SK-N-SH (cell line): ENCODE measurements around the gene KCNN1. TPM values are rescaled to one million over a fixed set of nuclear protein-coding genes. Genes with fewer than 3 reads are reported as not detected.

Source experiments
- CTCF ChIA-PET: fragments of 300-600, 350-600 bp; formaldehyde crosslinking; extraction: SDS; loops from one replicate; lab custom pipeline; 2021; lab: Yijun Ruan, JAX
- POLR2A ChIA-PET: fragments of 350-600 bp; sonication (Branson Sonifier 250); formaldehyde crosslinking; extraction: SDS; loops from one replicate; lab custom pipeline; 2020; ENCODE audit warnings: antibody characterized with exemption, inconsistent platforms; lab: Yijun Ruan, JAX
- DNase-seq: peaks from one replicate; pipeline ENCODE4 v3.0.0; 2012
- H2AFZ ChIP-seq: fragments of 200-600 bp; sonication (generic); 2 replicates; pipeline ENCODE4 v1.8.1; 2016; ENCODE audit warnings: antibody characterized with exemption, mild to moderate bottlenecking, low read depth
- H3F3A ChIP-seq: fragments of 200-600 bp; sonication (generic); replicated peaks from 2 replicates; pipeline ENCODE3; 2016; ENCODE audit warnings: antibody characterized with exemption, mild to moderate bottlenecking; ENCODE audit not compliant: insufficient read depth
- H3K27ac ChIP-seq, 2 experiments: fragments of 200-500 bp in 1 of 2; fragments of 200-600 bp in 1 of 2; sonication (Bioruptor generic) in 1 of 2; sonication (generic), shearing (Covaris generic) in 1 of 2; 2 replicates each; pipeline versions ENCODE4 v1.5.1 to v1.6.1; 2014 to 2016; ENCODE audit warnings: low read depth in 2 of 2, inconsistent platforms in 1 of 2, low read length in 1 of 2, mild to moderate bottlenecking in 1 of 2, mixed read lengths in 1 of 2
- H3K27me3 ChIP-seq: fragments of 200-600 bp; sonication (generic), shearing (Covaris generic); 2 replicates; pipeline ENCODE4 v1.6.1; 2016; ENCODE audit warnings: mixed run types; ENCODE audit not compliant: insufficient read depth
- H3K36me3 ChIP-seq, 2 experiments: fragments of 200-500 bp in 1 of 2; fragments of 200-600 bp in 1 of 2; sonication (Bioruptor generic) in 1 of 2; sonication (generic) in 1 of 2; replicated peaks in 1 of 2; 2 replicates each; pipeline versions ENCODE3 to v1.5.1; 2014 to 2016; ENCODE audit warnings: low read length in 1 of 2, mild to moderate bottlenecking in 1 of 2; ENCODE audit not compliant: insufficient read depth in 2 of 2, control insufficient read depth in 1 of 2
- H3K4me1 ChIP-seq, 2 experiments: fragments of 200-500 bp in 1 of 2; fragments of 200-600 bp in 1 of 2; sonication (Bioruptor generic) in 1 of 2; sonication (generic), shearing (Covaris generic) in 1 of 2; 2 replicates each; pipeline versions ENCODE4 v1.5.1 to v1.6.1; 2014 to 2016; ENCODE audit warnings: low read depth in 1 of 2, low read length in 1 of 2, mixed run types in 1 of 2; ENCODE audit not compliant: insufficient read depth in 2 of 2, control insufficient read depth in 1 of 2
- H3K4me2 ChIP-seq: fragments of 200-600 bp; sonication (generic), shearing (Covaris generic); 2 replicates; pipeline ENCODE4 v1.6.1; 2017; ENCODE audit warnings: mixed run types
- H3K4me3 ChIP-seq, 2 experiments: fragments of 200-500 bp in 1 of 2; fragments of 200-600 bp in 1 of 2; sonication (Bioruptor generic) in 1 of 2; sonication (generic), shearing (Covaris generic) in 1 of 2; 2 replicates each; pipeline versions ENCODE4 v1.5.1 to v1.8.1; 2014 to 2016; ENCODE audit warnings: low read depth in 2 of 2, inconsistent platforms in 1 of 2, low read length in 1 of 2, mild to moderate bottlenecking in 1 of 2, mixed read lengths in 1 of 2, moderate library complexity in 1 of 2
- H3K79me2 ChIP-seq: fragments of 200-600 bp; sonication (generic); 2 replicates; pipeline ENCODE4 v1.8.1; 2017; ENCODE audit warnings: mild to moderate bottlenecking; ENCODE audit not compliant: insufficient read depth
- H3K9ac ChIP-seq: fragments of 200-600 bp; sonication (generic); 2 replicates; pipeline ENCODE4 v1.6.1; 2017; ENCODE audit warnings: mixed run types
- H3K9me2 ChIP-seq: fragments of 200-600 bp; sonication (generic); 2 replicates; pipeline ENCODE4 v1.6.1; 2017; ENCODE audit warnings: mixed run types
- H3K9me3 ChIP-seq: fragments of 200-600 bp; sonication (generic); 2 replicates; pipeline ENCODE4 v1.6.1; 2017; ENCODE audit warnings: mixed run types, mild to moderate bottlenecking, moderate library complexity
- H4K20me1 ChIP-seq: fragments of 200-600 bp; sonication (generic); 2 replicates; pipeline ENCODE4 v1.6.1; 2017; ENCODE audit warnings: mild to moderate bottlenecking, mixed run types; ENCODE audit not compliant: insufficient read depth
- ELF1 ChIP-seq: IDR thresholded peaks from 2 replicates; pipeline ENCODE4 v1.4.0; 2012
- FOSL2 ChIP-seq: IDR thresholded peaks from 2 replicates; pipeline ENCODE4 v1.4.0; 2012; ENCODE audit warnings: low read depth, mild to moderate bottlenecking, moderate library complexity, borderline replicate concordance
- FOXJ3 ChIP-seq: sonication (generic); formaldehyde crosslinking; IDR thresholded peaks from 2 replicates; pipeline ENCODE4 v1.5.1; 2020; ENCODE audit warnings: mild to moderate bottlenecking, missing genetic modification reagents
- MXI1 ChIP-seq: IDR thresholded peaks from 2 replicates; pipeline ENCODE4 v1.6.1; 2012; ENCODE audit warnings: mild to moderate bottlenecking, low read depth, low read length, improper control_type of control experiment
- NRF1 ChIP-seq: IDR thresholded peaks from 2 replicates; pipeline ENCODE4 v1.6.1; 2012; ENCODE audit warnings: low read depth, mild to moderate bottlenecking, low read length
- RAD21 ChIP-seq: IDR thresholded peaks from 2 replicates; pipeline ENCODE4 v1.6.1; 2012; ENCODE audit warnings: mild to moderate bottlenecking, low read length
- RCOR1 ChIP-seq: fragments of 150-350 bp; IDR thresholded peaks from 2 replicates; pipeline ENCODE4 v1.6.1; 2017; ENCODE audit warnings: antibody characterized with exemption, low read length
- REST ChIP-seq: IDR thresholded peaks from 2 replicates; pipeline ENCODE4 v1.6.1; 2012; ENCODE audit warnings: mild to moderate bottlenecking, low read depth, low read length, moderate library complexity
- TCF12 ChIP-seq: IDR thresholded peaks from 2 replicates; pipeline ENCODE4 v1.4.0; 2012
- YY1 ChIP-seq: IDR thresholded peaks from 2 replicates; pipeline ENCODE4 v1.4.0; 2012; ENCODE audit warnings: low read depth, mild to moderate bottlenecking
- ZBTB33 ChIP-seq: IDR thresholded peaks from 2 replicates; pipeline ENCODE4 v1.4.0; 2012; ENCODE audit warnings: low read depth, borderline replicate concordance
- WGBS: methylation state at CpG from one replicate; pipeline ENCODE4 v1.1.6; 2017; ENCODE audit warnings: low lambda C conversion rate; 5-methylcytosine and 5-hydroxymethylcytosine counted together
- polyA plus RNA-seq, 3 experiments: library from polyadenylated mRNA; depleted of rRNA; stranded (reverse); fragments of >200 nt; gene quantifications; 2 replicates each; pipeline ENCODE4 v1.2.3, GENCODE V29; 2012
- TF ChIP-seq, protein P1 (sequence below): IDR thresholded peaks from 2 replicates; pipeline ENCODE4 v1.4.0; 2012; ENCODE audit warnings: low read depth, borderline replicate concordance
- TF ChIP-seq, protein P2 (sequence below): IDR thresholded peaks from 2 replicates; pipeline ENCODE4 v1.4.0; 2012; ENCODE audit warnings: low read depth
- TF ChIP-seq, protein P3 (sequence below): fragments of 150-350 bp; IDR thresholded peaks from 2 replicates; pipeline ENCODE4 v1.6.1; 2017; ENCODE audit warnings: antibody characterized with exemption, low read length, low read depth, borderline replicate concordance

Gene KCNN1
- polyA plus RNA-seq, 1 of the 3 experiments (the other 2 are of a cell fraction) = 3.6 TPM

GRCh38 chr19:17929056-17929455 is 37.9 kb upstream of the KCNN1 start (continued):
- TF ChIP-seq FOSL2 (no peak), FOXJ3 (CRISPR knock-in tag) (no peak)
- TF ChIP-seq, all 33 proteins: peak for 0

- Histone ChIP-seq H3K4me3 (no peak overlapping the region), H3K27ac (no peak overlapping the region), H4K20me1 (no peaks in the 10 kb centered on the region), H3K36me3 (no peaks in the 10 kb centered on the region), H3K9me2 (no peaks in the 10 kb centered on the region), H3K27me3 (no peaks in the 10 kb centered on the region; the same call in 1 of the 2 replicates), H3K9ac (no peak overlapping the region), H3F3A (no peaks in the 10 kb centered on the region), H2AFZ (peak overlapping the region; percentile 94), H3K79me2 (peaks cover 22% of the 10 kb centered on the region), H3K4me1 (peaks cover 0 to 10% of the 10 kb centered on the region in 2 experiments; a peak in 1 of 4 replicates), H3K9me3 (no peaks in the 10 kb centered on the region), H3K4me2 (peak overlapping the region; percentile 96; the same call in 1 of the 2 replicates)
- WGBS = 66% methylated on average over 13 of the region's 14 CpGs
- TF ChIP-seq NRF1 = no peak
- DNase-seq = no peak
- ChIA-PET POLR2A (interaction anchor here (1.4 to 2.4 kb wide), 2 partner anchors 67 to 72 kb away, joined by 12 to 27 read pairs; partner anchors contain the start of gene RPL18A), CTCF (interaction anchor here (1.4 to 21.7 kb wide), 9 partner anchors 11 to 229 kb away, joined by 6 to 464 read pairs (median 16); partner anchors contain the start of genes RPL18A and SLC5A5)
These were observed 35.2 kb upstream of the KCNN1 start for GRCh38 chr19:17931532-17932191.

- Histone ChIP-seq H3K4me2 (peak within 1 kb of the TSS; percentile 96), H3K9me3 (no peaks in the 10 kb centered on the region), H3K9me2 (no peaks in the 10 kb centered on the region), H3K4me1 (peaks cover 0 to 10% of the 10 kb centered on the region in 2 experiments; a peak in 1 of 4 replicates), H3K79me2 (peaks cover 22% of the 10 kb centered on the region), H2AFZ (peak within 1 kb of the TSS; percentile 94), H3K27me3 (no peaks in the 10 kb centered on the region), H3K4me3 (peak within 1 kb of the TSS; percentile 71 to 85), H3K27ac (peak within 1 kb of the TSS; percentile 80 to 86), H4K20me1 (peaks cover 1% of the 10 kb centered on the region; the same call in 1 of the 2 replicates), H3F3A (no peaks in the 10 kb centered on the region), H3K36me3 (no peaks in the 10 kb centered on the region), H3K9ac (peak within 1 kb of the TSS; percentile 87)
- WGBS = 2% methylated on average over 35 of the region's 64 CpGs
- POLR2A ChIA-PET = interaction anchor here (1.4 to 2.4 kb wide), 2 partner anchors 68 to 73 kb away, joined by 12 to 27 read pairs; partner anchors contain the start of gene RPL18A
- CTCF ChIA-PET = interaction anchor here (0.6 to 21.7 kb wide), 28 partner anchors 12 to 389 kb away, joined by 3 to 464 read pairs (median 4); partner anchors contain the start of genes PIK3R2, RPL18A and SLC5A5
- peak; percentile 95 for DNase-seq
- TF ChIP-seq, protein P1, sequence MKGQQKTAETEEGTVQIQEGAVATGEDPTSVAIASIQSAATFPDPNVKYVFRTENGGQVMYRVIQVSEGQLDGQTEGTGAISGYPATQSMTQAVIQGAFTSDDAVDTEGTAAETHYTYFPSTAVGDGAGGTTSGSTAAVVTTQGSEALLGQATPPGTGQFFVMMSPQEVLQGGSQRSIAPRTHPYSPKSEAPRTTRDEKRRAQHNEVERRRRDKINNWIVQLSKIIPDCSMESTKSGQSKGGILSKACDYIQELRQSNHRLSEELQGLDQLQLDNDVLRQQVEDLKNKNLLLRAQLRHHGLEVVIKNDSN = peak; percentile 95
- TF ChIP-seq NRF1 (peak; percentile 76), RCOR1 (peak; percentile 83), MXI1 (peak; percentile 88), ELF1 (peak; percentile 41; the same call in 1 of the 2 replicates), REST (peak; percentile 52; the same call in 1 of the 2 replicates), TCF12 (no peak), YY1 (peak; percentile 100), RAD21 (peak; percentile 83), ZBTB33 (no peak)
- TF ChIP-seq, protein P2, sequence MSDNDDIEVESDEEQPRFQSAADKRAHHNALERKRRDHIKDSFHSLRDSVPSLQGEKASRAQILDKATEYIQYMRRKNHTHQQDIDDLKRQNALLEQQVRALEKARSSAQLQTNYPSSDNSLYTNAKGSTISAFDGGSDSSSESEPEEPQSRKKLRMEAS = peak; percentile 97
- TF ChIP-seq, protein P3, sequence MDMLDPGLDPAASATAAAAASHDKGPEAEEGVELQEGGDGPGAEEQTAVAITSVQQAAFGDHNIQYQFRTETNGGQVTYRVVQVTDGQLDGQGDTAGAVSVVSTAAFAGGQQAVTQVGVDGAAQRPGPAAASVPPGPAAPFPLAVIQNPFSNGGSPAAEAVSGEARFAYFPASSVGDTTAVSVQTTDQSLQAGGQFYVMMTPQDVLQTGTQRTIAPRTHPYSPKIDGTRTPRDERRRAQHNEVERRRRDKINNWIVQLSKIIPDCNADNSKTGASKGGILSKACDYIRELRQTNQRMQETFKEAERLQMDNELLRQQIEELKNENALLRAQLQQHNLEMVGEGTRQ = no peak; the same call in 1 of the 2 replicates
These were observed 34.2 kb upstream of the KCNN1 start, which contains the start of gene CCDC124 for GRCh38 chr19:17932485-17933338. Gene CCDC124, plus strand, starts transcription at chr19:17933015. Its CDS starts 3,406 bp downstream, at chr19:17936421.
